Measurements from ENCODE around the gene ITGA11. TPM values are rescaled to one million over a fixed set of nuclear protein-coding genes. Genes with fewer than 3 reads are reported as not detected.
A peak's percentile ranks its signal among the peaks of the same experiment; 100 is the strongest.

The ITGA11 gene
- total RNA-seq, 2 donors from 2014 or later = 0.99 to 1.0 TPM

DNA sequence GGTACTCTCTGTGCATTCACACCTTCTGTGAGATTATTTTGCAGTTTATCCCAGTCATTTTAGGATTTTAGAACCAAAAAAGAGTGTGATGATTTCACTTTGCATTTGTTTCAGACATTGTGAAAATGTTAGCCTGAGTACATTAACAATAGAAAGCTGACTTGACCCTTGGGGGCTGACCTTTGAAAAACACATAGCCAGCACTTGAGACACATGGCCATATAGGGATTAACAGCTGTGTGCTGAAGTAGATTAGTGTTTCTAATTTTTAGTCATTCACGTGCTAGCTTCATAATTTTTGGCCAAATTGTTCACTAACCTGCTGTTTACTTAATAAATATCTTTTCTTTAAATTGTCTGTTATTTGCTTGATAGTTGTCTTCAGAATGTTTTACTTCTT, 151.0 kb downstream of the ITGA11 start:
- H3K4me1 ChIP-seq = peaks cover 57% of the 10 kb centered on the region
- H3K36me3 ChIP-seq (replicated peaks in 1 of 2; ENCODE audit: insufficient read depth in 1 of 2, low read depth in 2 of 2) = no peaks in the 10 kb centered on the region
- intact Hi-C loops (cut with DNase I) = no loop called here
- no peaks in the 10 kb centered on the region for H3K9me3 ChIP-seq
- 14 to 15% methylated on average over 1 of the region's 1 CpG for WGBS, 2 donors
- no peak overlapping the region for H3K4me3 ChIP-seq
- H3K27ac ChIP-seq = no peak overlapping the region
- TF ChIP-seq POLR2A (IDR thresholded peaks at IDR 0.05) = no peak
- TF ChIP-seq, protein P1, sequence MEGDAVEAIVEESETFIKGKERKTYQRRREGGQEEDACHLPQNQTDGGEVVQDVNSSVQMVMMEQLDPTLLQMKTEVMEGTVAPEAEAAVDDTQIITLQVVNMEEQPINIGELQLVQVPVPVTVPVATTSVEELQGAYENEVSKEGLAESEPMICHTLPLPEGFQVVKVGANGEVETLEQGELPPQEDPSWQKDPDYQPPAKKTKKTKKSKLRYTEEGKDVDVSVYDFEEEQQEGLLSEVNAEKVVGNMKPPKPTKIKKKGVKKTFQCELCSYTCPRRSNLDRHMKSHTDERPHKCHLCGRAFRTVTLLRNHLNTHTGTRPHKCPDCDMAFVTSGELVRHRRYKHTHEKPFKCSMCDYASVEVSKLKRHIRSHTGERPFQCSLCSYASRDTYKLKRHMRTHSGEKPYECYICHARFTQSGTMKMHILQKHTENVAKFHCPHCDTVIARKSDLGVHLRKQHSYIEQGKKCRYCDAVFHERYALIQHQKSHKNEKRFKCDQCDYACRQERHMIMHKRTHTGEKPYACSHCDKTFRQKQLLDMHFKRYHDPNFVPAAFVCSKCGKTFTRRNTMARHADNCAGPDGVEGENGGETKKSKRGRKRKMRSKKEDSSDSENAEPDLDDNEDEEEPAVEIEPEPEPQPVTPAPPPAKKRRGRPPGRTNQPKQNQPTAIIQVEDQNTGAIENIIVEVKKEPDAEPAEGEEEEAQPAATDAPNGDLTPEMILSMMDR (IDR thresholded peaks at IDR 0.05) = no peak
- ATAC-seq = no peak
- H3K27me3 ChIP-seq = no peaks in the 10 kb centered on the region
- DNase-seq = no peak

DNA sequence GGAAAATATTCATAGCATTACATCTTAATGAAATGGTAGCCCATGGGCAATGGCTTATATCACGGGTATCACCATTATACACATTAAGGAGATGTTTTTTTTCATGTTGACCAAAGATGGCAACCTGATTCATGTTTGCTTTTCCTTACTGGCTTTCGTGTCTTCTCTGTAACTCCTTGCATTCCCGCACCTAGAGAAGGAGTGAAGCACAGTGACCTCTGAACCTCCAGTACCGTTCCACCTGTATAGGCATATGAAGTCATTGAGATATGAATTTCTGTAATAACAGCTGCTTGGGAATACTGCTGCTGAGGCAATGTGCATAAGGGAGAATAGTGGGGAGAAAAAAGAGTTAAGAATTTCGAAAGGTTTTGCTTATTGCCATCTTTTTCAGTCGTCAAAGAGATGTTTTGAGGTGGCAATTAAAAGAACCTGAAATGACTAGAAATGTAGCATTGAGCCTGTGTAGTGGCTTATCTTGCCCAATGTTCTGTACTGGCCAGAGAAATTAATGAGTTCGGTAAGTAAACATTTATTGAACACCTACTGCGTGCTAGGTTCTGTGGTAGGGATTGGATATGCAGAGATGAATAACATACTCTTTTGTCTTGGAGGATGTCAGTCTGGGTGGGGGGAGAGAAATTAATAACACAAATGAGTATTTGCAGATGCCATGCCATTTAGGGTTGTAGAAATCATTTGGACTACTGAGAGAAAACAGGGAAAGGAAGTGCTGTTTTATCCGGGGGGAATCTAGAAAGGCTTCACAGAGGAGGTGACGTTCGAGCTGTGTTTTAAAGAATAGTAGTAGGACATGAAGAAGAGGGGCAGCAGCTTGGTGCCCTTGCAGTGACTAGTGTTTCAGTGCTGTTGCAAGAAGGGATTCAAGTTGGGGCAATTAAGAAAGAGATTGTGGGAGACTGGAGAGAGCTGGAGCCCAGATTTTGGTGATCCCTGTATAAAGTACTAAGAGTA, 151.9 kb downstream of the ITGA11 start:
- 19% methylated on average over 11 of the region's 11 CpGs for WGBS, 2 donors
- no peak overlapping the region for H3K4me3 ChIP-seq
- no peaks in the 10 kb centered on the region for H3K9me3 ChIP-seq
- intact Hi-C loops (cut with DNase I) = no loop called here
- no peak for DNase-seq
- ATAC-seq = no peak
- H3K36me3 ChIP-seq (replicated peaks in 1 of 2; ENCODE audit: insufficient read depth in 1 of 2, low read depth in 2 of 2) = no peaks in the 10 kb centered on the region
- H3K27ac ChIP-seq = peak overlapping the region in 1 of 4 donors; percentile 12
- no peak for TF ChIP-seq POLR2A (IDR thresholded peaks at IDR 0.05)
- TF ChIP-seq, protein P1 (IDR thresholded peaks at IDR 0.05) = no peak
- H3K27me3 ChIP-seq = no peaks in the 10 kb centered on the region
- H3K4me1 ChIP-seq = peaks cover 48% of the 10 kb centered on the region

DNA sequence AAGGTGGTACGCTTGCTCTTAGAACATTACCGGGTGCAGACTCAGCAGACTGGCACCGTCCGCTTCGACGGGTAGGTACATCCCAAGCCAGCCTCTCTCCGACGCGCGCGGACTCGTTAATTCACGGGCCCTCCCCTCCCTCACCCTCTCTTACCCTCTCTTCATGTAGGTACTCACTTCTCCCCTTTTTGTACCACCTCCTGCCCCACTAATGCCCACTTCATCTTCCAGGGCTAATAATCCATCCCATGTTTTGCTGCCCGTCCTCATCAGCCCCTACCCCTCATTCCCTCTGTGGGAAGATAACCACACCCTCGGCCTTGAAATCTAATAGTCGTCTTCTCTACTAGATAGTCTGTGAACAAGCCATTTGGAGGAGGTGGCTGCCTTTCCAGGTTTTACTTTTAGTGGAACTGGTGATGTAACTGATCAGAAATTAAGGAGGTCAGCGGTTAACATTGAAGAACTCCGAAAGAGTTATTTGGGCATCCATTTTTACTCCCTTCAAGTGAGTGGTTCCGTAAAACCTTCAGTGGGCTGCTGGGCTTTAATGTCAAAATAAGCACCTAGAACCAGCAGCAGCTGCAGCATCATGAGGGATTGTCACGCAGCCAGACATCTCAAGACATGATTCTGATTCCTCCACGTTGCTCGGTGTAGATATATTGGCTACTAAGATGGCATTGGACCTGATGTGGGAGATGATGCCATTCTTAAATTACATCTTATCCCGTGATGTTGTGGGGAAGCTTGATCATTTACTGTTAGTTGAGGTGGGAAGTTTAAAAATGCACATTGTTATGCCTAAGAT, 153.2 kb downstream of the ITGA11 start:
- no peak for DNase-seq
- no peaks in the 10 kb centered on the region for H3K36me3 ChIP-seq (replicated peaks in 1 of 2; ENCODE audit: insufficient read depth in 1 of 2, low read depth in 2 of 2)
- 1 to 2% methylated on average over 23 of the region's 23 CpGs for WGBS, 2 donors
- peak overlapping the region; percentile 79 to 98 (median 92) for H3K27ac ChIP-seq
- TF ChIP-seq POLR2A (IDR thresholded peaks at IDR 0.05) = no peak
- TF ChIP-seq, protein P1 (IDR thresholded peaks at IDR 0.05) = no peak
- H3K4me3 ChIP-seq = peak overlapping the region; percentile 79 to 88
- intact Hi-C loops (cut with DNase I) = no loop called here
- H3K9me3 ChIP-seq = no peaks in the 10 kb centered on the region
- no peaks in the 10 kb centered on the region for H3K27me3 ChIP-seq
- H3K4me1 ChIP-seq = peaks cover 43% of the 10 kb centered on the region
- peak; percentile 1 for ATAC-seq

DNA sequence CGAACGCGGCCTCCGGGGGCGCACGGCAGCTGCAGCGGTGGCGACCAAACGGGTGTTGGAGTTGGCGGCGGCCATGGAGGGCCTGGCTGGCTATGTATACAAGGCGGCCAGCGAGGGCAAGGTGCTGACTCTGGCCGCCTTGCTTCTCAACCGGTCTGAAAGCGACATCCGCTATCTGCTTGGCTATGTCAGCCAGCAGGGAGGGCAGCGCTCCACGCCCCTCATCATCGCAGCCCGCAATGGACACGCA, 153.7 kb downstream of the ITGA11 start:
- TF ChIP-seq POLR2A (IDR thresholded peaks at IDR 0.05) = no peak
- TF ChIP-seq, protein P1 (IDR thresholded peaks at IDR 0.05) = peak in 4 of 7 experiments; percentile 34 to 50 (median 46)
- no peaks in the 10 kb centered on the region for H3K9me3 ChIP-seq
- DNase-seq = peak in 3 of 4 donors; percentile 64 to 74 (median 74)
- H3K27ac ChIP-seq = peak overlapping the region; percentile 79 to 98 (median 92)
- WGBS, 2 donors = 0% methylated on average over 9 to 22 of the region's 22 CpGs
- peak overlapping the region; percentile 79 to 88 for H3K4me3 ChIP-seq
- no peak for ATAC-seq
- H3K36me3 ChIP-seq (replicated peaks in 1 of 2; ENCODE audit: insufficient read depth in 1 of 2, low read depth in 2 of 2) = no peaks in the 10 kb centered on the region
- peaks cover 43% of the 10 kb centered on the region for H3K4me1 ChIP-seq
- H3K27me3 ChIP-seq = no peaks in the 10 kb centered on the region
- intact Hi-C loops (cut with DNase I) = no loop called here
